Effector memory CD4-positive, alpha-beta T cell (primary cell): ENCODE measurements around the gene MRPL10.

Experiments
- DNase-seq, 3 donors: peaks; one replicate each; pipeline ENCODE4 v3.0.0-alpha.2; 2020
- H3K27ac ChIP-seq: 2 replicates; pipeline ENCODE4 v1.7.0; 2013; ENCODE audit warnings: mild to moderate bottlenecking, low read length, moderate library complexity; ENCODE audit not compliant: insufficient read depth, poor library complexity, severe bottlenecking
- H3K27me3 ChIP-seq: replicated peaks from 2 replicates; pipeline ENCODE4 v1.7.0; 2013; ENCODE audit warnings: mild to moderate bottlenecking, low read length; ENCODE audit not compliant: insufficient read depth, control insufficient read depth, poor library complexity, severe bottlenecking
- H3K36me3 ChIP-seq: 2 replicates; pipeline ENCODE4 v1.7.0; 2013; ENCODE audit warnings: mild to moderate bottlenecking, low read length, moderate library complexity; ENCODE audit not compliant: control insufficient read depth, insufficient read depth
- H3K4me1 ChIP-seq: 2 replicates; pipeline ENCODE4 v1.7.0; 2013; ENCODE audit warnings: low read length, mild to moderate bottlenecking; ENCODE audit not compliant: control insufficient read depth, insufficient read depth, poor library complexity, severe bottlenecking
- H3K4me3 ChIP-seq: 2 replicates; pipeline ENCODE4 v1.7.0; 2013; ENCODE audit warnings: low read length, low read depth, mild to moderate bottlenecking; ENCODE audit not compliant: insufficient read depth, poor library complexity, severe bottlenecking
- H3K9me3 ChIP-seq: 2 replicates; pipeline ENCODE4 v1.7.0; 2013; ENCODE audit warnings: mild to moderate bottlenecking, low read length, moderate library complexity; ENCODE audit not compliant: control insufficient read depth

Gene MRPL10

GRCh38 chr17:47792979-47793378 lies 38.4 kb downstream of the MRPL10 start:
- Histone ChIP-seq H3K4me1 (peaks cover 10% of the 10 kb centered on the region), H3K27me3 (peaks cover 11% of the 10 kb centered on the region), H3K36me3 (no peaks in the 10 kb centered on the region), H3K27ac (no peak overlapping the region), H3K4me3 (no peak overlapping the region), H3K9me3 (no peaks in the 10 kb centered on the region)
- no peak for DNase-seq

- no peaks in the 10 kb centered on the region for H3K36me3 ChIP-seq
- no peak overlapping the region for H3K4me3 ChIP-seq
- no peak for DNase-seq
- peaks cover 10% of the 10 kb centered on the region for H3K4me1 ChIP-seq
- H3K9me3 ChIP-seq = no peaks in the 10 kb centered on the region
- no peak overlapping the region for H3K27ac ChIP-seq
- H3K27me3 ChIP-seq = peaks cover 11% of the 10 kb centered on the region
These were observed 38.9 kb downstream of the MRPL10 start for GRCh38 chr17:47792457-47792856.

DNA sequence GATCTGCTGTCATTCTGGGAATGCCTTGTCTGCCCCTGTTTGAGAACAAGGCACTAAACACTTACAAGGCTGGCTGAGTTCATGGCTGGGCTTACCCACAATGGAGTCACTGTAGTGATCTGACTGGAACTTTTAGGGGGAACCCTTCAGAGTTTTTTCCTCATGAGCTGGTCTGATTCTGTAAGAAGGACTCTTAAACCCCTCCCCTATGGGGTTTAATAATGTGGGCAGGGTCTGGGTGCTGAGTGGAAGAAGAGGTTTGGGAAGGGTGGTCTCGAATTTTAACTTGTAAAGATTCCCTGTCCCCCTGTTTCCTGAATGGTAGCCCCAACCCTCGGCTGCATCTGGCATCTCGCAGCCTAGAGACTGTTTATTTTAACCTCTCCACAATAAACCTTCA lies 40.3 kb downstream of the MRPL10 start:
- H3K4me1 ChIP-seq = peaks cover 10% of the 10 kb centered on the region
- DNase-seq = no peak
- peaks cover 11% of the 10 kb centered on the region for H3K27me3 ChIP-seq
- no peaks in the 10 kb centered on the region for H3K36me3 ChIP-seq
- H3K4me3 ChIP-seq = no peak overlapping the region
- H3K9me3 ChIP-seq = no peaks in the 10 kb centered on the region
- no peak overlapping the region for H3K27ac ChIP-seq

GRCh38 chr17:47789611-47790561 lies 41.5 kb downstream of the MRPL10 start:
- Histone ChIP-seq H3K4me3 (peak overlapping the region; percentile 48), H3K27me3 (peaks cover 11% of the 10 kb centered on the region), H3K27ac (no peak overlapping the region), H3K9me3 (no peaks in the 10 kb centered on the region), H3K36me3 (no peaks in the 10 kb centered on the region), H3K4me1 (peaks cover 10% of the 10 kb centered on the region)
- peak in 2 of 3 donors; percentile 8 to 13 for DNase-seq

- H3K36me3 ChIP-seq = no peaks in the 10 kb centered on the region
- no peaks in the 10 kb centered on the region for H3K9me3 ChIP-seq
- H3K4me3 ChIP-seq = no peak overlapping the region
- H3K4me1 ChIP-seq = peaks cover 10% of the 10 kb centered on the region
- no peak for DNase-seq
- H3K27ac ChIP-seq = no peak overlapping the region
- peaks cover 11% of the 10 kb centered on the region for H3K27me3 ChIP-seq
These were observed 45.7 kb downstream of the MRPL10 start for GRCh38 chr17:47785538-47786123.

- H3K36me3 ChIP-seq = no peaks in the 10 kb centered on the region
- no peak for DNase-seq
- no peak overlapping the region for H3K27ac ChIP-seq
- H3K4me1 ChIP-seq = no peaks in the 10 kb centered on the region
- H3K4me3 ChIP-seq = no peak overlapping the region
- no peaks in the 10 kb centered on the region for H3K27me3 ChIP-seq
- no peaks in the 10 kb centered on the region for H3K9me3 ChIP-seq
These were observed 49.9 kb downstream of the MRPL10 start for GRCh38 chr17:47781397-47781796.

- DNase-seq = no peak
- no peaks in the 10 kb centered on the region for H3K36me3 ChIP-seq
- H3K4me1 ChIP-seq = no peaks in the 10 kb centered on the region
- H3K4me3 ChIP-seq = no peak overlapping the region
- H3K27ac ChIP-seq = no peak overlapping the region
- peaks cover 16% of the 10 kb centered on the region for H3K27me3 ChIP-seq
- H3K9me3 ChIP-seq = no peaks in the 10 kb centered on the region
These were observed 53.1 kb downstream of the MRPL10 start for GRCh38 chr17:47778184-47778635.

DNA sequence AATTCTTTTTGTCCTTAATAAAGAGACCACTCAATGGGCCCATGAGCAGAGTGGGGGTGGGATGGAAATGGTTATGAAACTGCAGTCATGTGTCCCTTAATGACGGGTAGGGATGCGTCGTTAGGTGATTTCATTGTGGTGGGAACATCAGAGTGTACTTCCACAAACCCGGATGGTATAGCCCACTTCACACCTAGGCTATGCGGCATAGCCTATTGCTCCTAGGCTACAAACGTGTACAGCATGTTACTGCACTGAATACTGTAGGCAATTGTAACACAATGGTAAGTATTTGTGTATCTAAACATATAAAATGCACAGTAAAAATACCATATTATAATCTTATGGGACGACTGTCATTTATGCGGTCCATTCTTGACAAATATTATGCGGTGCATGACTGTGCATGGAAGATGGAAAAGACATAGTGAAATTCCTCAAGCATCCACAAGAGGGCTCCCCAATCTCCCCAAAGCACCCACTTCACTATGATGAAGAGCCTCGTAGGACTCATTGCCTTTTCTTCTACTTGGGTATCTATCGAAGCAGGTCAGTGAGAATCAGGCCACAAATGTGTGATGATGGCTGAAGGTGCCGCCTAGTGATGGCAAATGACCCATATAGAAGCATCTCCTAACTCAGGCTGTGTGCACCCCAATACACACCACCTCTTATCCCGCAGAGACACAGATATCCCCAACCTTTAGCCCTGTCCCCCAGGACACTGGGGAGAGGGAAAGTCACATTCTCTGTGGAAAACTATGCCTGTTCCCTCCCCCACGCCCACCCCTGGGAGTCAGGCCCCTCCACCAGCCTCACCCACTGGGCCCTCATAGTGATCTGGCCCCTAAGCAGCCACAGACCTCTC lies 54.8 kb downstream of the MRPL10 start:
- Histone ChIP-seq H3K4me3 (no peak overlapping the region), H3K27ac (no peak overlapping the region), H3K4me1 (no peaks in the 10 kb centered on the region), H3K27me3 (peaks cover 16% of the 10 kb centered on the region), H3K36me3 (no peaks in the 10 kb centered on the region), H3K9me3 (no peaks in the 10 kb centered on the region)
- DNase-seq = peak in 2 of 3 donors; percentile 10 to 13

GRCh38 chr17:47774987-47775580 lies 56.3 kb downstream of the MRPL10 start:
- Histone ChIP-seq H3K27ac (no peak overlapping the region), H3K9me3 (no peaks in the 10 kb centered on the region), H3K36me3 (no peaks in the 10 kb centered on the region), H3K4me3 (no peak overlapping the region), H3K4me1 (no peaks in the 10 kb centered on the region), H3K27me3 (peaks cover 16% of the 10 kb centered on the region)
- no peak for DNase-seq
